ENCODE measurements around the gene TAF8. TPM values are rescaled to one million over a fixed set of nuclear protein-coding genes. Genes with fewer than 3 reads are reported as not detected.

TAF8 gene
- polyA plus RNA-seq, 1 experiment = 13.9 TPM

GRCh38 chr6:42129360-42129676 is 79.0 kb downstream of the TAF8 start:
- Histone ChIP-seq H3K4me3 (ENCODE audit: low read depth, low read length) (no peak overlapping the region), H3K27me3 (ENCODE audit: control insufficient read depth, insufficient read depth, low read length) (no peaks in the 10 kb centered on the region), H3K36me3 (ENCODE audit: control insufficient read depth, insufficient read depth, low read length) (no peaks in the 10 kb centered on the region)
- ChIA-PET POLR2A (no interaction called here), CTCF (interaction anchor here (0.8 to 1.6 kb wide), 3 partner anchors 47 to 85 kb away, joined by 3 to 4 read pairs (median 3); no protein-coding TSS in a partner anchor)
- DNase-seq (ENCODE audit: low read depth) = no peak
- no peak for TF ChIP-seq CTCF (IDR thresholded peaks at IDR 0.05; ENCODE audit: insufficient read depth, low read depth, low read length)

GRCh38 chr6:42131531-42131930 is 81.2 kb downstream of the TAF8 start:
- no peaks in the 10 kb centered on the region for H3K36me3 ChIP-seq (ENCODE audit: control insufficient read depth, insufficient read depth, low read length)
- DNase-seq (ENCODE audit: low read depth) = no peak
- ChIA-PET POLR2A (no interaction called here), CTCF (no interaction called here)
- TF ChIP-seq CTCF (IDR thresholded peaks at IDR 0.05; ENCODE audit: insufficient read depth, low read depth, low read length) = no peak
- no peak overlapping the region for H3K4me3 ChIP-seq (ENCODE audit: low read depth, low read length)
- H3K27me3 ChIP-seq (ENCODE audit: control insufficient read depth, insufficient read depth, low read length) = no peaks in the 10 kb centered on the region

- Histone ChIP-seq H3K4me3 (ENCODE audit: low read depth, low read length) (no peak overlapping the region), H3K36me3 (ENCODE audit: control insufficient read depth, insufficient read depth, low read length) (no peaks in the 10 kb centered on the region), H3K27me3 (ENCODE audit: control insufficient read depth, insufficient read depth, low read length) (no peaks in the 10 kb centered on the region)
- ChIA-PET POLR2A (no interaction called here), CTCF (interaction anchor here (1.6 kb wide), 1 partner anchor 29 kb away, joined by 3 read pairs; no protein-coding TSS in a partner anchor)
- DNase-seq (ENCODE audit: low read depth) = no peak
- no peak for TF ChIP-seq CTCF (IDR thresholded peaks at IDR 0.05; ENCODE audit: insufficient read depth, low read depth, low read length)
Measured at GRCh38 chr6:42133926-42134325, 83.6 kb downstream of the TAF8 start.

- CTCF ChIA-PET = interaction anchor here (1.4 kb wide), 1 partner anchor 11 kb away, joined by 5 read pairs; no protein-coding TSS in a partner anchor
- no peak overlapping the region for H3K4me3 ChIP-seq (ENCODE audit: low read depth, low read length)
- no peak for TF ChIP-seq CTCF (IDR thresholded peaks at IDR 0.05; ENCODE audit: insufficient read depth, low read depth, low read length)
- no peaks in the 10 kb centered on the region for H3K27me3 ChIP-seq (ENCODE audit: control insufficient read depth, insufficient read depth, low read length)
- no peak for DNase-seq (ENCODE audit: low read depth)
- no peaks in the 10 kb centered on the region for H3K36me3 ChIP-seq (ENCODE audit: control insufficient read depth, insufficient read depth, low read length)
- POLR2A ChIA-PET = no interaction called here
Measured at GRCh38 chr6:42135161-42135560, 84.8 kb downstream of the TAF8 start.

GRCh38 chr6:42135722-42136121 is 85.4 kb downstream of the TAF8 start:
- no peak overlapping the region for H3K4me3 ChIP-seq (ENCODE audit: low read depth, low read length)
- TF ChIP-seq CTCF (IDR thresholded peaks at IDR 0.05; ENCODE audit: insufficient read depth, low read depth, low read length) = no peak
- CTCF ChIA-PET = interaction anchor here (1.4 kb wide), 1 partner anchor 11 kb away, joined by 5 read pairs; no protein-coding TSS in a partner anchor
- no peak for DNase-seq (ENCODE audit: low read depth)
- no peaks in the 10 kb centered on the region for H3K27me3 ChIP-seq (ENCODE audit: control insufficient read depth, insufficient read depth, low read length)
- no peaks in the 10 kb centered on the region for H3K36me3 ChIP-seq (ENCODE audit: control insufficient read depth, insufficient read depth, low read length)
- POLR2A ChIA-PET = no interaction called here
